ENCODE data around the gene CYTIP. TPM values are rescaled to one million over a fixed set of nuclear protein-coding genes. Genes with fewer than 3 reads are reported as not detected.

The CYTIP gene
- total and polyA plus RNA-seq, 2 of the 13 experiments (the other 11 are each of a cell fraction or from before 2014, with no cell fraction given): not detected

DNA sequence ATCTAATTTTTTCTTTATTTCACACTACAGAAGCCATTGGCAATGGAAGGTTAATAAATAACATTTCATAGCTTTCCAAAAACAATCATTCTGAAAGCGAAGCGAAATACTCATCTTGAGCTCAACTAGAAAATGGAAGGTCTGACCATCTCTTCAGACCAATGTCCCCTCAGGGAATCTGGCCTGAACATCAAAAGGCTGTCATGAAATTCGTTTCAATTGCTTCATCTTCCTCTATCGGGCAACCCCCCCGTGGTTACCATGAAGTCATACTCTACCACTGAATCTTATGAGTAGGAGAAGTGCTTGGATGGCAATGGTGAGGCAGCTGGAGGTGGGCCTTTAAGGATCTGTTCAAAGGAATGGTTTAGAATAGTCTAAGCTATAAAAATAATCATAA is 22.9 kb upstream of the CYTIP start (continued):
- TF ChIP-seq, protein P1, sequence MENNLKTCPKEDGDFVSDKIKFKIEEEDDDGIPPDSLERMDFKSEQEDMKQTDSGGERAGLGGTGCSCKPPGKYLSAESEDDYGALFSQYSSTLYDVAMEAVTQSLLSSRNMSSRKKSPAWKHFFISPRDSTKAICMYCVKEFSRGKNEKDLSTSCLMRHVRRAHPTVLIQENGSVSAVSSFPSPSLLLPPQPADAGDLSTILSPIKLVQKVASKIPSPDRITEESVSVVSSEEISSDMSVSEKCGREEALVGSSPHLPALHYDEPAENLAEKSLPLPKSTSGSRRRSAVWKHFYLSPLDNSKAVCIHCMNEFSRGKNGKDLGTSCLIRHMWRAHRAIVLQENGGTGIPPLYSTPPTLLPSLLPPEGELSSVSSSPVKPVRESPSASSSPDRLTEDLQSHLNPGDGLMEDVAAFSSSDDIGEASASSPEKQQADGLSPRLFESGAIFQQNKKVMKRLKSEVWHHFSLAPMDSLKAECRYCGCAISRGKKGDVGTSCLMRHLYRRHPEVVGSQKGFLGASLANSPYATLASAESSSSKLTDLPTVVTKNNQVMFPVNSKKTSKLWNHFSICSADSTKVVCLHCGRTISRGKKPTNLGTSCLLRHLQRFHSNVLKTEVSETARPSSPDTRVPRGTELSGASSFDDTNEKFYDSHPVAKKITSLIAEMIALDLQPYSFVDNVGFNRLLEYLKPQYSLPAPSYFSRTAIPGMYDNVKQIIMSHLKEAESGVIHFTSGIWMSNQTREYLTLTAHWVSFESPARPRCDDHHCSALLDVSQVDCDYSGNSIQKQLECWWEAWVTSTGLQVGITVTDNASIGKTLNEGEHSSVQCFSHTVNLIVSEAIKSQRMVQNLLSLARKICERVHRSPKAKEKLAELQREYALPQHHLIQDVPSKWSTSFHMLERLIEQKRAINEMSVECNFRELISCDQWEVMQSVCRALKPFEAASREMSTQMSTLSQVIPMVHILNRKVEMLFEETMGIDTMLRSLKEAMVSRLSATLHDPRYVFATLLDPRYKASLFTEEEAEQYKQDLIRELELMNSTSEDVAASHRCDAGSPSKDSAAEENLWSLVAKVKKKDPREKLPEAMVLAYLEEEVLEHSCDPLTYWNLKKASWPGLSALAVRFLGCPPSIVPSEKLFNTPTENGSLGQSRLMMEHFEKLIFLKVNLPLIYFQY (CRISPR knock-in tag; IDR thresholded peaks at IDR 0.05; ENCODE audit: borderline replicate concordance): no peak
- TF ChIP-seq SIN3A (IDR thresholded peaks at IDR 0.05; ENCODE audit: borderline replicate concordance, low read depth, low read length) (no peak), EED (CRISPR knock-in tag; IDR thresholded peaks at IDR 0.05) (no peak), PHB2 (IDR thresholded peaks at IDR 0.05; ENCODE audit: partially characterized antibody) (no peak), ZNF703 (CRISPR knock-in tag; IDR thresholded peaks at IDR 0.05; ENCODE audit: borderline replicate concordance) (no peak), ZNF138 (CRISPR knock-in tag; IDR thresholded peaks at IDR 0.05; ENCODE audit: low read depth) (no peak), ZNF577 (CRISPR knock-in tag; IDR thresholded peaks at IDR 0.05; ENCODE audit: borderline replicate concordance, low read depth) (no peak), ZNF572 (CRISPR knock-in tag; IDR thresholded peaks at IDR 0.05) (no peak)
- TF ChIP-seq, protein P2, sequence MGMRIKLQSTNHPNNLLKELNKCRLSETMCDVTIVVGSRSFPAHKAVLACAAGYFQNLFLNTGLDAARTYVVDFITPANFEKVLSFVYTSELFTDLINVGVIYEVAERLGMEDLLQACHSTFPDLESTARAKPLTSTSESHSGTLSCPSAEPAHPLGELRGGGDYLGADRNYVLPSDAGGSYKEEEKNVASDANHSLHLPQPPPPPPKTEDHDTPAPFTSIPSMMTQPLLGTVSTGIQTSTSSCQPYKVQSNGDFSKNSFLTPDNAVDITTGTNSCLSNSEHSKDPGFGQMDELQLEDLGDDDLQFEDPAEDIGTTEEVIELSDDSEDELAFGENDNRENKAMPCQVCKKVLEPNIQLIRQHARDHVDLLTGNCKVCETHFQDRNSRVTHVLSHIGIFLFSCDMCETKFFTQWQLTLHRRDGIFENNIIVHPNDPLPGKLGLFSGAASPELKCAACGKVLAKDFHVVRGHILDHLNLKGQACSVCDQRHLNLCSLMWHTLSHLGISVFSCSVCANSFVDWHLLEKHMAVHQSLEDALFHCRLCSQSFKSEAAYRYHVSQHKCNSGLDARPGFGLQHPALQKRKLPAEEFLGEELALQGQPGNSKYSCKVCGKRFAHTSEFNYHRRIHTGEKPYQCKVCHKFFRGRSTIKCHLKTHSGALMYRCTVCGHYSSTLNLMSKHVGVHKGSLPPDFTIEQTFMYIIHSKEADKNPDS (CRISPR knock-in tag; IDR thresholded peaks at IDR 0.05): no peak
